Suppressor macrophage treated with lipopolysaccharide for 4 hours (primary cell): ENCODE data around the gene PAQR6.

ENCODE experiments used
- DNase-seq: peaks from one replicate; pipeline ENCODE4 v3.0.0-alpha.2; 2020

PAQR6 gene, protein sequence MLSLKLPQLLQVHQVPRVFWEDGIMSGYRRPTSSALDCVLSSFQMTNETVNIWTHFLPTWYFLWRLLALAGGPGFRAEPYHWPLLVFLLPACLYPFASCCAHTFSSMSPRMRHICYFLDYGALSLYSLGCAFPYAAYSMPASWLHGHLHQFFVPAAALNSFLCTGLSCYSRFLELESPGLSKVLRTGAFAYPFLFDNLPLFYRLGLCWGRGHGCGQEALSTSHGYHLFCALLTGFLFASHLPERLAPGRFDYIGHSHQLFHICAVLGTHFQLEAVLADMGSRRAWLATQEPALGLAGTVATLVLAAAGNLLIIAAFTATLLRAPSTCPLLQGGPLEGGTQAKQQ

DNA sequence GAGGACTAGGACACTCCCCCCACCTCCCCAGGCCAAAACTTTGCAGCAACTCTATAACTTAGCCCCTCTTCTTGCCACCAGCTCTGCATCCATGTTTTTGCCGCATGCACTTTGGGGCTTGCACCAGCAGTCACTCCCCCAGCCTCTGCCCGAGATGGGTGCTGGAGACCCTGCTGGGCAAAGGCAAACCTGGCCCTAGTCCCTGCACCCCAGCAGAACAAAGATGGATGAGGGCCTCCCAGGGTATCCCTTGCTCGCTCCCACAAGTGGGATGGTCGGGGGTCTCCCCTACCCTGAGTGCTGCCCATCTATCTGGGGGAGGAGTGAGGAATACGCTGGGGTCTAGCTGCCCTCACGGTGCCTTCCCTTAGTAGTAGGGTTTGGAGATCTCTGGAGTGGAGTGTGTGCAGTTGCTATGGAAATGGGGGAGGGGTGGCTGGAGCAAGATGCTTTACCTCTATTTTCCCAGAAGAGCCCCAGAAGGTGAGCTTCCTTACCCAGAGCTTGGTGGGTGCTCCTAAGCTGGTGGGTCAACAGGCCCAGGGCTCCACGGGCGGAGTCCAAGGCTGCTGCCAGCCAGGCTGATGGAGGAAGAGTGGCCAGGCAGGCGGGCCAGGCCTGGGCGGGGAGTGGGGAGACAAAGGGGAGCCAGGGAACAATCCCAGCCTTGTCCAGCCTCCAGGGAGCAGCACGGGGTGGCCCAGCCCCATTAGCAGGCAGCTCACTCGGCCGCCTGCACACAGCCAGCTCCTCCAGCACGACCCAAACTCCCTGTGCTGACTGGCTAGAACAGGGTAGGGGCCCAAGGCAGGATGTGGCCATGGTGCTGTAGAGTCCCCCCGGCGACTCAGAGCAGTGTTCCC, at the start of gene PAQR6:
Gene PAQR6 (minus strand): TSS at position 597 of the 863 bp plus-strand sequence. CDS start 1,325 bp downstream, outside the sequence.
- DNase-seq, result no peak

DNA sequence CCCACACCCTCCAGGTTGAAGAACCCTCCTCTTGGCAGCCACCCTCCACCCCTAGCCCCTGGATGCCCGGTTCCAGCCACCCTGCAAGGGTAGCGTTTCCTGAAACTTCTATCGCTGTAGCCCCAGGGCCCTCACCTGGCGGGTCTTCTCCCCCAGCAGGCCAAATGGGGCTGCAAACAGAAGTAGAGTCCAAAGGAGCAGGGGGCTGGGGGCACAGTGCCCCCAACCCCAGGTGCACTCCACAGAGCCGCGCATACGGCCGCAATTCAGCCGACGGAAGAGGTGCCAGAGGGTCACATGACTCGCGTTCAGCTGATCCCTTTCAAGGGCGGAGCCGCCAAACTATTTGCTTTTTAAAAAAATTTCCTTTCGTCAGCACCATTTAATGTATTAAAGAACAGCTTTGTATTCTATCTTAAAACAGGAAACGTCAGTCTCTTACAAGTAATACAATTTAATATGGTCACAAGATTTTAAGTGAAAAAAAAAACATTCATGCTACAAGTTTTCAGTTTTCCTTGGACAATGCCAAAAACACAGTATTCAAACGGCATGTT, 47.6 kb upstream of the PAQR6 start, which contains the start of gene GLMP:
Gene GLMP (minus strand): TSS at position 289 of the 557 bp plus-strand sequence. CDS start 34 bp downstream, at position 255.
- DNase-seq, result peak; percentile 66

DNA sequence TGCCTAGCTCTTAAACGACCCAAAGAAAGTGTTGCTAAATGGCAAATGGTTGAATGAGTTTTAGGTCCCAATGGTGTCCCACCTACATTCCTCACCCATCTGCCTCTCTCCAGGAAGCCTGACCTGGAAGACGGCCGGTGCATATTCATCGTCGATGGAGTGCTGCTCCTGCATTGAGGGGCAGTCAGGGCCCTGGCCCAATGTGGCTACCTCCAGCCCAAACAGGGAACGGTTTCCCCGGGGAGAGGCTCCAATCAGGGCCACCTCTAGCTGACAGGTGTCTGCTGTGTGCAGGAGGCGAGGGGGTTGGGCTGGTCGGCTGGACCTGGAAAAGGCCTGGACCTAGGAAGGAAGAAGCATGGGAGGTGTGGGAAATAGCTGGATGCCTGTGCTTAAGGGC, 46.0 kb upstream of the PAQR6 start:
- no peak for DNase-seq

DNA sequence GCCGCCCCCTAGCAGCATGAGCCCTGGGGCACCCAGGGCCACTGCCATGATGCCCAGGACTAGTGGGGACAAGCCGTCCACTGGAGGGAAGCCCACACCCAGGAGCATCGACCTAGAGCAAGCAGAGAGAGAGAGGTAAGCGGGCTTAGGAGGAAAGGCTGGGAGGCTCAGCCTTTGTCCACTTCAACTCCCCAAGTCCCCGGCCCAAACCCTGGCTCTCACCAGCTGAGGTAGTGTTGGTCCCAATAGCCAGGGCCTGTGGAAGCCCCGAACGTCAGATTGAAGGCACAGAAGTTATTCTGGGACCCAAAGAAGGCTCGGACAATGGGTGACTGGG, 45.2 kb upstream of the PAQR6 start:
- DNase-seq, result no peak

DNA sequence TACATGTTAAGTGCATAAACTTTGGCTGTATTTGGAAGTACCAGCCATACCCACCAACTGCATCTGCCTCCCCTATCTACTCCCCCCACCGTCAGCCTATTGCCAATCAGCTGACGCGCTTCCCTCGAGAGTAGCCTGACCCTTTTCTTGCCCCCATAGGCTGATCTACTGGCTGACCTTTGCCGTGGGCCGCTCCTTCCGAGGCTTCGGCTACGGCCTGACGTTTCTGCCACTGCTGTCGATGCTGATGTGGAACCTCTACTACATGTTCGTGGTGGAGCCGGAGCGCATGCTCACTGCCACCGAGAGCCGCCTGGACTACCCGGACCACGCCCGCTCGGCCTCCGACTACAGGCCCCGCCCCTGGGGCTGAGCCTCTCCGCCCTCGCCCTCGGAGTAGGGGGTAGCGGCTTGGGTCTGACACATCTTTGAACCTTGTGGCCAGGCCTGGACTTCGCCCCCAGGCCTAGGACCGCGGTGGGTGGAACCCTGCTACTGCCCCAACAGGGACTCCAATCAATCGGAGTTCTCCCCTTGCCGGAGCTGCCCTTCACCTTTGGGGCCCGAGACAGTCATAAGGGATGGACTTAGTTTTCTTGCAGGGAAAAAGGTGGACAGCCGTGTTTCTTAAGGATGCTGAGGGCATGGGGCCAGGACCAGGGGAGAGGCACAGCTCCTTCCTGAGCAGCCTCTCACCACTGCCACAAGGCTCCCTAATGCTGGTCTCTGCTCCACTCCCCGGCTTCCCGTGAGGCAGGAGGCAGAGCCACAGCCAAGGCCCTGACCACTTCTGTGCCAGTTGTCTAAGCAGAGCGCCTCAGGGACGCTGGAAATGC, 43.6 kb upstream of the PAQR6 start:
- DNase-seq, result peak; percentile 81

DNA sequence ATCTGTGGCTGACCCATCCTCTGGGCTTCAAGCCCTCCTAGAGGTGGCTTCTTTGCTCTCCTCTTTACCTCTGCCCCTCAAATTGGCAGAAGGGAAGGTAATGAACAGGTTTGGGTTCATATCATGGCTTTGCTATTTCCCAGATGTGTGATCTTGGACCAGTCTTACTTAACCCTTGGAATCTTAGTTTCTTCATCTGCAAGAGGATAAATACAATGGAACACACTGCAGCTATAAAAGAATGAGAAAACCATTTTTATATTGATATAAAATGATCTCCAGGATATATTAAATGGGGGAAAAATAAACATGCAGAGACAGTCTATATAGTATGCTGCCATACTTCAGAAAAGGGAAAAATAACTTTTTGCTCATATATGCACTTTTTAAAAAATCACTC, 42.0 kb upstream of the PAQR6 start:
- DNase-seq, result no peak

DNA sequence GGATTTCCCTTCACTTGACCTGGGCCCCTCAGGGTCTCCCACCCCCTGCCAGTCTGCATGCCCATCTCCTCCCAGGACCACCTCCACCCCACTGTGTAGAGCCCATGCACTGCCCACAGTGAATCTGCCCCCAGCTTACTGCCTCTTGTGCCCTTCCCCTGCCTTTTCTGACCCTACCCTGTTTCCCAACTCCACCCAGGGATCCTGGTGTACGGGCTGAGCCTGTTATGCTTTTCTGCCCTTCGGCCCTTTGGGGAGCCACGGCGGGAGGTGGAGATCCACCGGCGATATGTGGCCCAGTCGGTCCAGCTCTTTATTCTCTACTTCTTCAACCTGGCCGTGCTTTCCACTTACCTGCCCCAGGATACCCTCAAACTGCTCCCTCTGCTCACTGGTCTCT, 38.2 kb upstream of the PAQR6 start:
- DNase-seq, result no peak

DNA sequence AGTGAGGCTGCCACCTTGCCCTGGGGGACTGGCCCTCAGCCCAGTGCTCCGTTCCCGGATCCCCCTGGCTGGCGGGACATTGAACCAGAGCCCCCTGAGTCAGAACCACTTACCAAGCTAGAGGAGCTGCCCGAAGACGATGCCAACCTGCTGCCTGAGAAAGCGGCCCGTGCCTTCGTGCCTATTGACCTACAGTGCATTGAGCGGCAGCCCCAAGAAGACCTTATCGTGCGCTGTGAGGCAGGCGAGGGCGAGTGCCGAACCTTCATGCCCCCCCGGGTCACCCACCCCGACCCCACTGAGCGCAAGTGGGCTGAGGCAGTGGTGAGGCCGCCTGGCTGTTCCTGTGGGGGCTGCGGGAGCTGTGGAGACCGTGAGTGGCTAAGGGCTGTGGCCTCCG, 37.6 kb upstream of the PAQR6 start:
- DNase-seq, result no peak

DNA sequence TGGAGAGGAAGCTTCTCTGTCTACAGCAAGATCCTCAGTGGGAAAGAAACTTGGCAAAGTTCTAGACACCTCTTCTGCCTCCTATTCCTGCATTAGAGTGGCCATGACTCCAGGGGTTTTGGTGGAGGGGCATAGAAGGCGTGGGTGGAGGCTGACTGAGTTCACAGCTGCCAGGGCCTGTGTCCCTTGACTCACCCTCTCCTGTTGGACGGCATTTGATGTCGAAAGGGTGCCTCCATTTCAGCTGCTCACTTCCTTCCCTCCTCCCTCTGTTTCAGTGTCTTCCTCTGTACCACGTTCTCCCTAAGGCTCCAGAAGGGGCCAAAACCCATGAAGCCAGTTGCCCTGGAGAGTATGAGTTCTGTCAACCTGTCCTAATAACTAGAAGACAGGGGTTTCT, 36.9 kb upstream of the PAQR6 start:
- peak; percentile 78 for DNase-seq

DNA sequence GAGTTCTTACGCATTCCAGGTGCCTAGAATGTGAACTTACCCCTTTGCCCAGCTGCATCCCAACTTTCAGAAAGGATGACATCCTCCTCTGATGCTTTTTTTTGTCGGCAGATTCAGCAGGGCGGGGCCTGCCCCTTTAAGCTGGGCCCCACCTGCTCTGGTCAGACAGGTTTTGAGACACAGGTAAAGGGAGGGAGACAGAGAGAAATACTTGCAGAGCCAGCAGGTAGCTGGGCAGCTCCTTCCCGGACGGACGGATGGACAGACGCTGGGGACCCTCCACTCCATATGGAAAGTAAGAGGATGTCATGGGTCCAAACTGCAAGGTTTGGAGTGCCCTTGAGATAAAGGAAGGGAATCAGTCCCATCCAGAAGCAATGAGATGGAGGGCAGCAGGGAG, 36.3 kb upstream of the PAQR6 start, which contains the start of gene TMEM79:
Gene TMEM79 (plus strand): TSS at position 214 of the 400 bp plus-strand sequence. CDS start 902 bp downstream, outside the sequence.
- no peak for DNase-seq

DNA sequence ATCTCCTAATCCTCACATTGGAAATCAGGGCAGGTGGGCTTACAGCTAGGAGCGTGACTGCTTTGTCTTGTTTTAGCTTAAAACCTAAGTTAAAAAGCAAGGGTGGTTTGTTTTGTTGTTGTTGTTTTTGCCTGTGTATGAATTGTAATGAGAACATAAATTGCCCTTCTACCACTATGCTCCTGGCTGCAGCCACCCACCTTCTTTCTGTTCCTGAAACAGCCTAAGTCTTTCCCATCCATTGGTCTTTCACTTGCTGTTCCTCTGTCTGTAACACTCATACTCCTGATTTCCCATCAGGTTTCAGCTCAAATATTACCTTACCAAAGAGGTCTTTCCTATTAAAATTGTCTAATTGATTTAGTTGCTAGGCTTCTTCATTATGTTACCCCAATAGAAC, 35.7 kb upstream of the PAQR6 start:
- DNase-seq, result peak; percentile 52

DNA sequence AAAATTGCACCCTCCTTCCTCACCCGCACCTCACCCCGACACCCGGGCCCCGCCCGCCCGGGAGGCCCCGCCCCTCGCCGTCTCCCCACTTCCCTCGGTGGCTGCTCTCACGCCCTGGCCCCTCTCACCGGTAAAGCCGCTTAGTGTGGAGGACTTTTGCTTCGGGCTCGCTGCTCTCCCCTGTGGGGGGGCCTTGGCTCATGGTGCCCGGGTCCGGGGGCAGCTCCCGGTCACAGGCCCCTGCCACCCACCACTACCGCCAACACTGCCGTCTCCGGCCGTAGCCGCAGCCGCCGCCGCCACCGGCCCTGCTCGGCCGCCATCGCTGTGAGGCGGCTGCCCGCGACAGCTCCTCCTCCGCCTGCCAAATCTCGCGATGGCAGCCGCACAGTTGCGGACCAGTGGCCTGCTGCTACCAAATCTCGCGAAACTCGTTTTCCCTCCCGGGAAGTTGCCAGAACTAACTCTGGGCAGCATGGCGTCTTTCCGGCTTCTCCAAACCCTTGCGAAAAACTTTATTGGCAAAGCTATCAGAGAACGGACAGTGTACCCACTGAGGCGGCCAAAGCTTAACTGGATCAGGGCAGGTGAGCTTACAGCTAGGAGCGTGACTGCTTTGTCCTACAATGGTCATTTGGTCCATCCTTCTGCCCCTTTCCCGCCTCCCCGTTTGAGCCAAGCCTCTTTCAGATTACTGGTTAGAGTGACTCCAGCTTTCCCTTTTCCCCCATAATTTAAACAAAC, 34.8 kb upstream of the PAQR6 start, which contains the start of gene SMG5:
Gene SMG5 (minus strand): TSS at position 347 of the 744 bp plus-strand sequence. CDS start 145 bp downstream, at position 202.
- peak; percentile 99 for DNase-seq

DNA sequence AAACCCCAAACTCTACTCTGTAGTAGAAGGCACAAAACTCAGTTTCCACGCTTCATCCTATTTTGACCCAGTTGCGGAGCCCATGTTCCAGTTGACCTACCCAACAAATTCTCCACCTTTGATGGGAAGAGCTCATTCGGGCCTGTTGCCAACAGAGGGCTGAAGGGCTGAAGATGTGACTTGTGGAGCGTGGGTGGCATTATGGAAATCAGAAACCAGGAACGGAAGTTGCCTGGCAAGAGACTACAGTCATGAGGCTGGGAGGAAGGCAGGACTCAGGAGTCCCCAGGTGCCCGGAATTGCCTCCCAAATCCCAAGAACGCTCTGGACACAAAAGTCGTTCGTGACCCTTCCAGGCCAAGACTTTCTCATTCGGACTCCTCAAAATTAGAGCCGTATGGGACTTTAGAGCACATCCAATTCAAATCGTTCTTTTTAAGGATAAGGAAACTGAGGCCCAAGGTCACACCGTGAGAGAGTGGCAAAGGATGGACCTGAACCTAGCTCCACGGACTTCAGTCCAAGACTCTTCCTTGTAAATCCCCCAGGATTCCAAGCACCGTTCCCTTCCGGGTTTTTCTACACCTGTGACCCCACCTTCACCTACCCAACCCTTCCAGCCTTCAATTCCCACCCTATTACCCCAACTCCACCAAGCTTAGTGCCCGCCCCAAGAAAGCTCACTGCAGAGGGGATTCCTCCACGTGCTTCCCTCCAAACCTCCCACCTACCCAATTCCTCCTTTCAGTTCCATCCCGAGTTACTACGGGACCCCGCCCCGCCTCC, 34.0 kb upstream of the PAQR6 start:
- peak; percentile 77 for DNase-seq

DNA sequence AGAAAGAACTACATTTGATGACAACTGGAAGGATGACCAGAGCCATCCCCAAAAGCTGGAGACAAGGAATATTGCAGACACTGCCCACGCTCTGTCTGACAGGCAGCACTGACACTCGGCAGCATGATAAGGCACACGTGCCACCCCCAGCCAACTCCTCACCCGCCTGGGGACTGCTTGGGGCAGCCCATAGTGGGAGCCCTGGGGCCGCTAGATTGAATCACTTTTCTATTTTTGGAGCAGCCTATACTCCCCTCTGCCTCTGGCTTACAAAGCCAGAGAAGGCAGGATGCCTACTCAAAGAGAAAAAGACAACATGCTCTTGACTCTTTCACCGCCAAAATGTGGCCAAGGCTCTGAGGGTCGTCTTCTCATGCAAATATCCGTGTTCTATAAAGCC, 33.4 kb upstream of the PAQR6 start:
- peak; percentile 81 for DNase-seq

DNA sequence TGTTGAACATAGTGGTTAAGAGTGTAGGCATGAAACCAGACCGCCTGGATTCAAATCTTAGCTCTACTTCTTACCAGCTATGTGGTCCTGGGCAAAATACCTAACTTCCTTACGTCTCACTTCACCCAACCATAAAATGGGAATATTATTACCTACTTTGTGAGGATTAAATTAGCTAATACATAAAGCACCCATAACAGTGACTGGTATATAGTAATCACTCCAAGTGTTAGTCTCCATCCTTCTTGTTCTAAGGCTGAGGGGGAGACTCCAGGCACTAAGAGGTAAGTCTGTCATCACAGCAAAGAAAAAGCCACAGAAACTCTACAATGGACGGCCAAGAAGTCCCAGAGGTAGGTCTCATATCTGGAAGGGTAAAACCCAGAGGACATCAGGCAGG, 32.0 kb upstream of the PAQR6 start:
- DNase-seq, result no peak

DNA sequence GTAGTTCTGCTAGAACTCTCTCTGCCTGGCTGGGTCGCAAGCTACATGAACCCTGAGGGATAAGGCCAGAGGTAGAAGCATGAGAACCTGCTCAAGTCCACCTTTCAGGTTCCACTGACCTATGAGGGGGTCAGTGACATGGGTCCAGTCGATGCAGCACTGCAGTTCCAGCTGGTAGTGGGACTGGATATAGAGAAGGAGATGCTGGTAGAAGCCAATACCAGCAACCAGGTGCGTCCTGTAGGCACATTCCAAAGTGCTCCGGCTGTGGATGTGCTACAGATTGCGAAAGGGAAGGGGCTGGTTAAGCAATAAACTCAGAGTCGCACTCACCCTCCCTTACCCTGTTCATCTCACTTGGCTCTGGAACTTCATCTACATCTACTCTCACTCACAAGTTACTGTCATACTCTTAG, 29.1 kb upstream of the PAQR6 start:
- DNase-seq, result peak; percentile 35

DNA sequence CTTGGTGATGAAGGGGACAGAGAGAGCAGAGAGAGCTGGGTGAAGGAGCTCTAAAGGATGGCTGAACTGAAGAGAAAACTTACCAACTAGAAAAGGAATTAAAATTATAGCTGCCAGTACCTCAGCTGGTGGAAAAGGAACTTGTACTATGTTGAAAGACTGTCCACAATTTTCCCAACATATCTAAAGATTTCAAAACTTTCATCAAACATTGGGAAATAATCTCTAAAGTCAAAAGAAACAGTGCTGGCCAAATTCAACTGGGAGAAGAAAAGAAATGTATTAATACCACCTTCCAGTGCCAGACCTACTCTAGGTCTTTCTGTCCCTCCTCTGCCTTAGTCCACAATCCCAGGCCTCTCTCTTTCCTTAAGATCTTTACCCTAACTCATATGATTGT, 28.7 kb upstream of the PAQR6 start:
- DNase-seq, result peak; percentile 18

DNA sequence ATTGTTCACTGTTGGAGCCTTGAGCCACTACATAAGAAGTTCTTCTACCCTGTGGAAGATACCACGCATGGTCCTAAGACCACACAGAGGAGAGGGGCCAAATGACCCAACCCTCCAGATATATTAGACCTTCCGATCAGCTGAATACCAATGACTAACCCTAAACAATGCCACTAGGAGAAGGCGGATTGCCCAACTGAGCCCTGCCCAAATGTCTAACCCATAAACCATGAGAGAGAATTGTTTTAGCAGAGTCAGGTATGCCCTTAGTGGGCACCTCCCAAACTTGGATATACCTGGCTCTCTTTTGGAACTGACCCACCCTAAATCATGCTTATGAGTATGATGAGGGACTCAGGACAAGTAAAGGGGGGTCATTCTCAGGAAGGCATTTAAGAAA, 22.5 kb upstream of the PAQR6 start:
- no peak for DNase-seq

DNA sequence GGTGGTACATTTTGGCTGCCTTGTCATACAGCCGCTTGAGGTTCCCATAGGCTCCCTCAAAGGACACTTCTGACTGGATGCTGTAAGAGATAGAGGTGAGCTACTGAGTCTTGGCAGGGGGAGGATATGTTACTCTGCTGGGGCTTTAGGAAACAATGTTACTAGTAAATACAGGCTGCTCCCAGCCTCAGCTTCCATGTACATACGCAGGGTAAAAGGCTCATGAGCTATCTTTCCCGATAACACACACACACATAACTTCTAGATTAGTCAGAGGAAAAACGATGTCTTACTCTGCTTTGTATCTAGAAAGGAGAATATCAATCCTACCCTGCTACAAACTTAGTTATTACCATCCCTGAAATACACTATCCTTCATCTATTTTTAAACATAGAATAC, 20.5 kb upstream of the PAQR6 start:
- no peak for DNase-seq

DNA sequence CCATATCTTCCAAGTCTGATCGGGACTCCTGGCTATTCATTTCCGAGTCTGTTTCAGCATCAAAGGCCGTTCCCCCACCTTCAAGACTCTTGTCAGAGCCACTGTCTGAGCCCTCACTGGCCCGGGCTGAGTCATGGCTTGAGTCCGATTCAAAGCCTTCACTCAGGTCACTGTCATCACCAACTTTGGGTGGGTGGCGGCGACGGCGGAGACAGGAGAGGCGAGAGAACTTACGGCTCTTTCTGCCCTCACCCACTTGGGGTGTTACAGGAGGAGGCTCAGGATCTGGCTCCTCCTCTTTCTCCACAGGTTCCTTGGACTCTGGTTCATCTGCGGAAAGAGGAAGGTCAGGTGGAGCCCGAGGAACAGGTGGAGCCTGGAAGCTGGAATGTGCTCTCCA, 18.2 kb upstream of the PAQR6 start:
- no peak for DNase-seq

DNA sequence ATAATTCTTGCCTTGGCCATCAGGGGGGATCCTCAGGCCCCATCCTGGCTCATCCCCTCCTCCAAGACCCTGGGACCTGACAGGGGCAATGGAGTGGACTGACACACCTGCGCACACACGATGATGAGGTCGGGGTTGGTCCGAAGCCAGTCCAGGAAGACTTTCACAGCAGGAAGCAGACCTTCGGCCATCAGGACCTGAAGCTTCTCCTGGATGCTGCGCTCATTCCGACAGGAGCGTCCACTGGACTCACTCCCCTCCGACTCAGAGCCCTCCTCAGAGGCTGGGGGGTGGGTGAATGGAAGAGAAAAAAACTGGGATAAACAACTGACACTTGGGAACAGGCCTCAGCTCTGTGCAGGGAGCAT, 15.4 kb upstream of the PAQR6 start:
- DNase-seq, result no peak
